HS-27A (cell line): ENCODE measurements around the gene OAS2.

Source experiments
- DNase-seq: peaks from one replicate; pipeline ENCODE4 v3.0.0-alpha.2; 2012; ENCODE audit warnings: low read depth, missing footprints

The OAS2 gene

DNA sequence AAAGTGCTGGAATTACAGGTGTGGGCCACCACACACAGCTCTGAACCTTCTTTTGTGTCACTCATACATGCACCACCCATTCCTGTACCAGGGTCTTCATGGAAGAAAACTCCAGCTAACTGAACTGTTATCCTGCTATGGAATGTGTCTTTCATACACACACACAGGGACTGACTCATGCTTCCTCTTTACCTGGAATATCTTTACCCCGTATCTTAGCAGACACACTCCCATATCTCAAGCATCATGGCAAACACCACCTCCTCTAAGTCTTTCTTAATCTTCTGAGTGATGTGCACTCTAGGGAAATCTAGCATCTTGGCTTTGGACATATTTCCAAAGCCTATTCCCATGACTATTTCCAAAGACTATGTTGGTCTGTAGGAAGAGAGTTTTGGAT is 43.2 kb downstream of the OAS2 start:
- DNase-seq: no peak

DNA sequence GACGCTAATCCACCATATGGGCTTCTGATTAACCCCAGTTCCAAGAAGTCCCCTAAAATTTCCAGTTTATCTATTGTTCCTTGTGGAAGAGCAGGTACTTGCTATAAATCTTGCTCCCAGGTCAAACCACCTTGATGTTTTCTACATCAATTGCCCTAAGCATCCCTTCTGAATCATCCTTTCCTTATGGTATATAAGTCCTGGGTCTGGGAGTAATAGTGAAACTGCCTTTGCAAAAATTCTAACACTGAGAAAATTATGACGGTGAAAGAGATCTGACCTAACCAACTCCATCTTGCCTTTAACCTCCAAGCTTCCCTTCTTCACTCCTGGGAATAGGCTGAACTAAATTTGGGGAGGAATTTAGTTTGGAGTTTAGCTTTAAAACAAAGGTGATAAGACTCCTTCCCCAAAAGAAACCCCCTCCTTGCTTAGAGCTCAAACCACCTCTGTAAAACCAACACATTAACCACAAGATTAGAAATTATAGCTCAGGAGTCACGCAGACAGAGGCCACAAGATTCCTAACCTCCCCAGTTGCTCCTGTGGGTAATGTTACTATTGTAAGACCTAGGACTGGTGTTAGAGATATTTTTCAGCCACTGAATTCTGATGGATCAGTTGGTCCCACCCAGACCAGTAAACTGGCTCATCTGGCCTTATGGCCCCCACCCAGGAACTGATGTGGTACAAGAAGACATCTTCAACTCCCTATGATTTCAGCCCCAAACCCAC is 44.4 kb downstream of the OAS2 start:
- no peak for DNase-seq

DNA sequence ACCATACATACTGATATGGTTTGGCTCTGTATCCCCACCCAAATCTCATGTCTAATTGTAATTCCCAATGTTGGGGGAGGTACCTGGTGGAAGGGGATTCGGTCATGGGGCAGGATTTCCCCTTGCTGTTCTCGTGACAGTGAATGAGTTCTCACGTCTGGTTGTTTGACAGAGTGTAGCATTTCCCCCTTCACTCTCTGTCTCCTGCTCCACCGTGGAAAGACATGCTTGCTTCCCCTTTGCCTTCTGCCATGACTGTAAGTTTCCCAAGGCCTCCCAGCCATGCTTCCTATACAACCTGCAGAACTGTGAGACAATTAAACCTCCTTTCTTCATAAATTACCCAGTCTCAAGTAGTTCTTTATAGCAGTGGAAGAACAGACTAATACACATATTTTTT is 49.4 kb downstream of the OAS2 start:
- DNase-seq: no peak

DNA sequence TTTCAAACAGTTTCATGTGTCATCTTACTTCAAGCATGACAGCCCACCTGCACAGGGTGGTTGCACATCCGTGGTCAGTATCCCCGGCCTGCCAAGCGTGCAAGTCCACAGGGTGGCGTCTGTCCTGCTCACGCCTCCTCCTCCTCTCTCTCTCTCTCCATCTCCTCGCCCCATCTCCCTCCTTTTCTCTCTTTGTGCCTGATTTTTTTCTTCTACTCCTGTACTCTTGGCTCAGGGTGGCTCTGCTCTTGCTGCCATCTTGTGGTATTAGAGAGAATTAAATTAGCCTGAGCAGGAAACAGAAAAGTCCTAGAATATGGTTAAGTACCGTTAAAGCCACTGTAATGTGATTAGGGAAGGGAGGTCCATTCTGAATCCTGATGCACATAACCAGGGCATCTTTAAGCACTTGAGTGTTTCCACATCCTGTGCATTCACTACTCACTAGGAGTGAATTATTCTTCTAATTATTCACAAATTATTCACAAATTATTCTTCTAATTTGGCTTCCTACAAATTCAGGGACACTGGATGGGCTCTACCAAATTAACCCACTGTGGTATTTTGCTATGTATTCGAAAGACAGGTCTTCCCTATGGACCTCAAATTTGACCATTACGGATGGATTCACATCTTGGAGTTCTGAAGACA is 52.7 kb downstream of the OAS2 start:
- no peak for DNase-seq

- DNase-seq: no peak
These were observed 61.7 kb downstream of the OAS2 start for GRCh38 chr12:113039911-113040445.

- peak; percentile 84 for DNase-seq
These were observed 62.4 kb downstream of the OAS2 start for GRCh38 chr12:113040722-113041171.

- no peak for DNase-seq
These were observed 63.2 kb downstream of the OAS2 start for GRCh38 chr12:113041560-113041959.

- no peak for DNase-seq
These were observed 64.9 kb downstream of the OAS2 start for GRCh38 chr12:113043240-113043639.

DNA sequence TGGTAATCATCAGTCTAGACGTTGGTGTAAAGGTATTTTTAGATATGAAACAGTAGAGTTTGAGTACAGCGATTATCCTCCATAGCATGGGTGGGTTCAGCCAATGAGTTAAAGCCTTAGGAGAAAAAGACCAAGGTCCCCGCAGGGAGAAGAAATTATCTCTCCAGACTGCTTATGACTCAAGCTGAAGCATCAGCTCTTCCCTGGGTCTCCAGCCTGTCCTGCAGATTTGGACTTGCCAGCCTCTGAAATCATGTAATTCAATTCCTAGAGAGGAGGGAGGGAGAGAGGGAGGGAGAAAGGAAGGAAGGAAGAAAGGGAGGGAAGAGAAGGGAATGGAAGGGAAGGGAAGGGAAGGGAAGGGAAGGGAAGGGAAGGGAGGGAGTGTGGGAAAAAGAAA is 66.2 kb downstream of the OAS2 start:
- no peak for DNase-seq

DNA sequence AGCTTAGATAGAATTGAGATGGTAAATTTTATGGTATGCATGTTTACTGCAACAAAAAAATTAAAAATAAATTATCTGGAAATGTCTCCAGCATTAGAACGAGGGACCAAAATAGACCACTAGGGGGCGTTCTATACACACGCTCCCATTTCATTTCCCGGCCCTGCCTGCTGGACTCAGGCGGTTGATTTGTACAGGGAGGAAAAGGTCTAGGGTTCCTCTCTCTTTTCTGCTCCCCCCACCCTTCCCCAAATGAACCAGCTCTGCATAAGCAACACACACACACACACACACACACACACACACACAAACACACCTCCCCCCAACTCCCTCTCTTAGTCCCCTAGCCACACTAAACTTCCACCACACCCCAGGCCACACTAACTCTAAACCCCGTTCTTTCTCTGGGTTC is 70.4 kb downstream of the OAS2 start:
- no peak for DNase-seq

- DNase-seq: no peak
These were observed 71.8 kb downstream of the OAS2 start for GRCh38 chr12:113049976-113050742.

GRCh38 chr12:113050795-113051194 is 72.5 kb downstream of the OAS2 start:
- DNase-seq: no peak

DNA sequence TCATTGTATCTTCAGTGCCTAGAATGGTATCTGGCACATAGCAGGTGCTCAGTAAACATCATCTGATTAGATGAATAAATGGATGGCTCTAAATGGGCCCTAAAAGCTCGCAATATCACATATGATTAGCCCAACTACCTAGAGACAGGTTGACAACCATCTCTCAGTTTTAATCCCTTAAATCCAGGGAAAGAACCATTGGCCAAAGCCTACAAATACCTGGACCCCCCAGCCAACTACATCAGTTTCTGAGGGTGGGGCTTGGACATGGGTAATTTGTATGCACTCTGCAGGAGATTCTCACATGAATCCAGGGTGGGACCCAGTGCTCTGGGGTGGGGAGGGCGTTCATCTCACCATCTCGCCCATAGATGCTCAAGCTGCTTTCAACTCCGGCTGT is 73.4 kb downstream of the OAS2 start:
- no peak for DNase-seq

DNA sequence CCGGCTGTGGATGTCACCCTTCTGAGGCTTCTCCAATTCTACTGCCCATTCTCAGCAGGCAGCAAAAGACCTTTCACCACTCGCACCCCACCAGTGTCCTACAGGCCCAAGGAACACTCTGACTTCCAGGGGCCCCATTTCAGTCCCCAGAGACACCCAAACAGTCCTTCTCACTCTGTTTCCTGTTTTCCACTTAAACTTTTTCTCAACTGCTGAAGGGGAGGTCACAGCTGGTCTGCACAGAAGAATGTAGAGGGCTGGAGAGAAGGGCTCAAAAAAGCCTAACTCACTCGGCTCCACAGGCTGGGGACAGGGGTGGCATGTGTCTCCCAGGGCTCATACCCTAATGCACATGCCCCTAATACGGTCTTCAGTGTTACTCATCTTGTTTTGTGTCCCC is 74.0 kb downstream of the OAS2 start:
- DNase-seq: no peak

- DNase-seq: no peak
These were observed 76.7 kb downstream of the OAS2 start for GRCh38 chr12:113054948-113055486.

DNA sequence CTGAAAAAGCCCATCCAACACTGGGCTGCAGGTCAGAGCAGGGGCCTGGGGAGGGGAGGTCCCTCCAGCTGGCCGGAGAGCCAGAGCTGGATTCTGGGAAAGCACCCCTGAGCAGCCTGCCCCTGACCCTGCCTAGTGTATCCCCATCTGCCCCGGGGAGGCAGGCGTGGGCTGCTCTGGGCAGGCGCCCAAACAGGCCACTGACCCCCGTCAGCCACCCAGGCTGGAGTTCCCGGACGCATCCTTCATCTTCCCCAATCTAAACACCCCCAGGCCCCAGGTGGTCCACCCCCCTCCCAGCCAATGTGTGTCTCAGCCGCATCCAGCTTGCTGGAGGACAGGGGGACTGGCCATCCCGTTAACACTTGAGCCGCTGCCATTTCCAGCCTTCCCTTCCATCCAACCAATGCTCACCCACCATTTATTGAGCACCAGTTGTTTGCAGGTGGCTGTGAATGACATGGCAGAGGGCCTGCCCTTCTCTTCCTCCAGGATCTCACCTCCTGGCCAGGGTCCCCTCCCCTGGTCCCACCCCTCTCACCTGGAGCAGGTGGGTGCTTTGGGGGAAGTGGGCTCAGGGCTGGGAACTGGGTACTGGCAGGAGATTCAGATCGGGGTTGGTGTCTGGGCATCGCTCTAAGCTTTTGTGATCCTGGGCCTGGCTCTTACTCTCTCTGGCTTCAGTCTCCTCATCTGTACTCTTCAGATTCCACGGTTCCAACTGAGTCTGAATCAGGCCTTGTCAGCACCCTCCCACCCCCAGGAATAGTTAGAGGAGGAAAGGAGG is 77.5 kb downstream of the OAS2 start:
- DNase-seq: no peak

DNA sequence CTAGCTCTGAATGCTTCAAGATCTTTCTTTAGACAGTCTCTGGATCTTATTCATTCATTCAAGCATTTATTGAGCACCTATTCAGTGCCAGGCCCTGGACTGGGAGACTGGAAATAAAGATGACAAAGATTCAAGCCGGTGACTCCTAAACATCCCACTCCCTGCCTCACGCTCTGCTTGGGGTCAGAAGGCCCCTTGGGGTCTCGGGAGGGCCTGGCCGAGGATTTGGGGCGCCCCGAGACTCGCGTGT is 78.0 kb downstream of the OAS2 start:
- no peak for DNase-seq

DNA sequence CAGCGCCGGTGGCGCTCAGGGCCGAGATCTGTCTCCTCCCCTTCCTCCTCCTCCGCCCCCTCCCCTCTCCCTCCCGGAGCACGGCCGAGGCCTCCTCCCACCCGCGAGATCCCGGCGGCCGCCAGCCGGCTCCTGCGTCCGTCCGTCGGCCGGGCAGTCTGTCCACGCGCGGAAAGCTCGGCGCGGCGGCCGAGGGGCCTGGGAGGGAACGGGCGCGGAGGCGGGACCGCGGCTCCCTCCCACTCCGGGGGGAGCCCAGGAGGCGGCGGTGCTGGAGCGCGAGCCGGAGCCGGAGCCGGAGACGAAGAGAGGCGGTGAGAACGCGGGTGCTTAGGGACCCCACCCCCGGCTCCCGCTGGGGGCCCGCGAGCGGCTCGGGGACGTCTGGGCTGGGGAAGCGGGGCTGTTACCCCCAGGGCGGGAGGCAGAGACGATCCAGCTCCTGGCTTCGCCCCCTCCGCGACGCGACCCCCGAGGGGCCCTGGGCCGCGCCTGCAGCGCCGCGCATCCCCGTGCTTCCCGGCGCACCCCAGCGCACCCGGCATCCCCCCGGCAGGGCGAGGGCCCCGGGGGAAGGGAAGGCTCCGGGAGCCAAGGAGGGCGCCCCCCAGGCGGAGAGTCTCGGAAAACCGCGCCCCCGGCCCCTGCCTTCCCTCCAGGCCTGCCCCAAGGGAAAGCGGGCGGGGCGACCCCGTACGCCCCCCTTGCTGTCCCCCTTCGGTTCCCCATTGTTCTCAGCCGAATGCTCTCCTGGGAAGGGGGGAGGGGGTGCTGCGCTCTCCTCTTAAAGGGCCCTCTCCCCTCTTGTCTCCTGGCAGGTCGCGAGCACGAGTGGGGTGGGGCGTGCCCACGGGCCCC is 78.5 kb downstream of the OAS2 start, which contains the start of gene DTX1:
Gene DTX1, plus strand, starts transcription at position 100 of the 858 bp plus-strand sequence. CDS start 1,463 bp downstream, outside the sequence.
- no peak for DNase-seq

DNA sequence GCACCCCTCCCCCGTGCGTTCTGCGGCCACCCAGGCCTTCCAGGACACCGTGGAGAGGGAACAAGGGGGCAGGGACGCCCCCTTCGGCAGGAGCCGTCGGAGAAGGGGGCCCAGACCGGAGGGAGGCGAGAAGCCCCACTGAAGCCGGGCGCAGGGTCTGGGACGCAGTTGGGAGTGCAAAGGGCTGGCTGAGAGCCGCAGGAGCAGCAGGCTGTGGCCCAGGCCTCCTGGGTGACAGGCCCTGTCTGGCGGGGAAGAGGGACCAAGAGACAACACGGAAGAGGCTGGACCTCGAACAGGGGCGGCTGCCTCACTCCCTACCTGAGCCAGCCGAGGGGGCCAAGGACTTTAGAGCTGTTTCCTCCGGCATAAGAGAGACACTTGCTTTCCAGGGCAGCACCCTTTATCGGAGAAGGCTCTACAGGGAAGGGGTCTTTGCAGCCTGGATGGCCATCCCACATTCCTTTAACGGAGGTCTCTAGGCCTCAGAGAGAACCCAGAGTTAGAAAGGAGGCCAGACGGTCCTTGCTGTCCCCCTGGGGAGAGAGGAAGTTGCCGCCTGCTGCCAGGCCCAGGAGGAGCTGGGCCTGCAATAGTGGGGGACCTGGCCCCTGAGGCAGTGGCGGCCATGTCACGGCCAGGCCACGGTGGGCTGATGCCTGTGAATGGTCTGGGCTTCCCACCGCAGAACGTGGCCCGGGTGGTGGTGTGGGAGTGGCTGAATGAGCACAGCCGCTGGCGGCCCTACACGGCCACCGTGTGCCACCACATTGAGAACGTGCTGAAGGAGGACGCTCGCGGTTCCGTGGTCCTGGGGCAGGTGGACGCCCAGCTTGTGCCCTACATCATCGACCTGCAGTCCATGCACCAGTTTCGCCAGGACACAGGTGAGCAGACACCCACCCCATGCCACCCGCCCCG is 79.5 kb downstream of the OAS2 start:
- no peak for DNase-seq

DNA sequence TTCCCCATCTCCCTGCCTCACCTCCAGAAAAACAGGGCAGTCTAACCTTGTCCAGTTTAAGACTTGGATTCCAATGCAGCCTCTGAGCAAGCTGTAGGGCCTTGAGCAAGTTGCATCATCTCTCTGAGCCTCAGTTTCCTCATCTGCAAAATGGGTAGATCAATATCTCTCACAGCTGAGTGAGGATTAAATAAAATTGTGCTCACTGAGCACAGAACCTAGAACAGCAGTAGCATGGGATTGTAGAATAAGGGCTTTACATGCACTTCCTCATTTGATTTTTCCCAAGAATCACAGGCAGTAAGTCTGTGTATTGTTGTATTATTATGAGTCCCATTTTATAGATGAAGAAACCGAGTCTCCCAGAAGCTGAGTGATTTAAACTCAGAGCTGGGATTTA is 80.2 kb downstream of the OAS2 start:
- no peak for DNase-seq
